HepG2 (cell line): ENCODE results near the gene TTC16.

Source experiments
- BHLHE40 ChIP-seq: IDR thresholded peaks from 2 replicates; pipeline ENCODE4 v1.6.1; 2011; ENCODE audit warnings: low read length, improper control_type of control experiment
- CTCF ChIP-seq: sonication (generic); formaldehyde crosslinking; IDR thresholded peaks from 2 replicates; pipeline ENCODE4 v1.5.0; 2020; ENCODE audit warnings: mild to moderate bottlenecking, missing genetic modification reagents, moderate library complexity
- EZH2 ChIP-seq: conservative IDR thresholded peaks from 2 replicates; pipeline ENCODE4 v1.6.1; 2012; ENCODE audit warnings: mild to moderate bottlenecking, low read depth, low read length, moderate library complexity
- GABPA ChIP-seq, 2 experiments: IDR thresholded peaks; 2 replicates each; pipeline ENCODE4 v1.6.1; 2011 to 2016; ENCODE audit warnings: low read depth in 2 of 2, low read length in 1 of 2, missing biosample characterization in 1 of 2, missing genetic modification characterization in 1 of 2
- NFKB2 ChIP-seq: sonication (generic); formaldehyde crosslinking; IDR thresholded peaks from 2 replicates; pipeline ENCODE4 v1.4.0; 2020; ENCODE audit warnings: missing genetic modification reagents, borderline replicate concordance
- PRDM15 ChIP-seq: sonication (generic); formaldehyde crosslinking; IDR thresholded peaks from 2 replicates; pipeline ENCODE4 v1.4.0; 2020; ENCODE audit warnings: missing genetic modification reagents
- SIN3A ChIP-seq: IDR thresholded peaks from 2 replicates; pipeline ENCODE4 v1.6.1; 2011; ENCODE audit warnings: low read depth, mild to moderate bottlenecking, control low read depth, low read length, borderline replicate concordance
- SMAD1 ChIP-seq: sonication (generic); formaldehyde crosslinking; IDR thresholded peaks from 2 replicates; pipeline ENCODE4 v1.4.0; 2020; ENCODE audit warnings: missing genetic modification reagents, low read depth, mild to moderate bottlenecking, borderline replicate concordance
- SNAPC5 ChIP-seq: sonication (generic); formaldehyde crosslinking; IDR thresholded peaks from 2 replicates; pipeline ENCODE4 v1.8.1; 2023; ENCODE audit warnings: mild to moderate bottlenecking, missing genetic modification reagents, borderline replicate concordance
- ZNF232 ChIP-seq: sonication (generic); formaldehyde crosslinking; IDR thresholded peaks from 2 replicates; pipeline ENCODE4 v1.4.0; 2020; ENCODE audit warnings: missing genetic modification reagents, borderline replicate concordance
- ZNF274 ChIP-seq: sonication (generic); formaldehyde crosslinking; IDR thresholded peaks from 2 replicates; pipeline ENCODE4 v1.5.1; 2020; ENCODE audit warnings: mild to moderate bottlenecking, missing genetic modification reagents
- ZNF383 ChIP-seq: sonication (generic); formaldehyde crosslinking; IDR thresholded peaks from 2 replicates; pipeline ENCODE4 v1.4.0; 2020; ENCODE audit warnings: missing genetic modification reagents, mild to moderate bottlenecking, borderline replicate concordance
- ZNF501 ChIP-seq: sonication (generic); formaldehyde crosslinking; IDR thresholded peaks from 2 replicates; pipeline ENCODE4 v1.5.1; 2020; ENCODE audit warnings: mild to moderate bottlenecking, moderate library complexity, missing genetic modification reagents

- TF ChIP-seq ZNF232, result no peak
- no peak for TF ChIP-seq GABPA (IDR thresholded peaks at IDR 0.05; ENCODE audit: low read depth, low read length)
- no peak for TF ChIP-seq GABPA (CRISPR knock-in tag; IDR thresholded peaks at IDR 0.05; ENCODE audit: low read depth)
- TF ChIP-seq EZH2, result no peak
- TF ChIP-seq SNAPC5, result no peak
- TF ChIP-seq PRDM15 (CRISPR knock-in tag), result no peak
- TF ChIP-seq CTCF (CRISPR knock-in tag), result no peak
- peak; percentile 10; the same call in 1 of the 2 replicates for TF ChIP-seq ZNF501
- TF ChIP-seq ZNF274 (CRISPR knock-in tag), result no peak
- no peak for TF ChIP-seq SIN3A
- no peak for TF ChIP-seq SMAD1 (CRISPR knock-in tag)
- TF ChIP-seq NFKB2 (CRISPR knock-in tag), result no peak
- no peak for TF ChIP-seq ZNF383 (CRISPR knock-in tag)
- no peak for TF ChIP-seq BHLHE40
Measured at GRCh38 chr9:127735530-127736185, 19.8 kb downstream of the TTC16 start.
